Keratinocyte (primary cell): Measurements from ENCODE around the gene VANGL2. TPM values are rescaled to one million over a fixed set of nuclear protein-coding genes. Genes with fewer than 3 reads are reported as not detected.

Source experiments
- DNase-seq: peaks from one replicate; pipeline ENCODE4 v3.0.0-alpha.2; 2011; ENCODE audit warnings: low read depth, missing footprints, low spot score
- FAIRE-seq: peaks from 2 replicates; lab custom pipeline; 2011; peaks lifted over from hg19 to GRCh38; lab: Jason Lieb, UNC
- H2AFZ ChIP-seq: 2 replicates; pipeline ENCODE4 v1.6.0; 2012; ENCODE audit warnings: low read length, control low read depth, inconsistent platforms; ENCODE audit not compliant: control insufficient read depth
- H3K27ac ChIP-seq: 2 replicates; pipeline ENCODE4 v1.5.1; 2011; ENCODE audit warnings: low read length; ENCODE audit not compliant: control insufficient read depth, insufficient read depth
- H3K27me3 ChIP-seq: 3 replicates; pipeline ENCODE4 v1.6.0; 2011; ENCODE audit warnings: low read length; ENCODE audit not compliant: control insufficient read depth, insufficient read depth; ENCODE audit errors: extremely low read depth
- H3K36me3 ChIP-seq, 2 experiments: 2 replicates in 1 of 2; 3 replicates in 1 of 2; pipeline ENCODE4 v1.5.1; 2011; ENCODE audit warnings: low read length in 2 of 2, mild to moderate bottlenecking in 1 of 2; ENCODE audit not compliant: control insufficient read depth in 2 of 2, insufficient read depth in 2 of 2; ENCODE audit errors: extremely low read depth in 1 of 2
- H3K4me1 ChIP-seq: 3 replicates; pipeline ENCODE4 v1.5.1; 2011; ENCODE audit warnings: low read length; ENCODE audit not compliant: control insufficient read depth, insufficient read depth; ENCODE audit errors: extremely low read depth
- H3K4me2 ChIP-seq: 3 replicates; pipeline ENCODE4 v1.6.0; 2011; ENCODE audit warnings: low read depth, low read length; ENCODE audit not compliant: control insufficient read depth, insufficient read depth; ENCODE audit errors: extremely low read depth
- H3K4me3 ChIP-seq, 3 experiments: fragments of 200-600 bp in 1 of 3; sonication (generic) in 1 of 3; 2 replicates in 2 of 3; 3 replicates in 1 of 3; pipeline ENCODE4 v1.5.1; 2011 to 2016; ENCODE audit warnings: low read length in 3 of 3, mild to moderate bottlenecking in 3 of 3, control low read depth in 2 of 3, inconsistent platforms in 1 of 3, low read depth in 1 of 3, mixed read lengths in 1 of 3, mixed run types in 1 of 3, moderate library complexity in 1 of 3; ENCODE audit not compliant: control insufficient read depth in 2 of 3, insufficient read depth in 2 of 3; ENCODE audit errors: extremely low read depth in 1 of 3
- H3K79me2 ChIP-seq: 2 replicates; pipeline ENCODE4 v1.6.0; 2012; ENCODE audit warnings: low read length; ENCODE audit not compliant: control insufficient read depth, insufficient read depth
- H3K9ac ChIP-seq: 3 replicates; pipeline ENCODE4 v1.6.0; 2011; ENCODE audit warnings: low read length; ENCODE audit not compliant: control insufficient read depth, insufficient read depth; ENCODE audit errors: extremely low read depth
- H3K9me1 ChIP-seq: 3 replicates; pipeline ENCODE4 v1.6.0; 2011; ENCODE audit warnings: low read length; ENCODE audit not compliant: control insufficient read depth, insufficient read depth; ENCODE audit errors: extremely low read depth
- H3K9me3 ChIP-seq: 2 replicates; pipeline ENCODE4 v1.5.1; 2012; ENCODE audit warnings: low read depth, low read length; ENCODE audit not compliant: control insufficient read depth
- H4K20me1 ChIP-seq: 3 replicates; pipeline ENCODE4 v1.6.0; 2011; ENCODE audit warnings: low read length; ENCODE audit not compliant: control insufficient read depth, insufficient read depth; ENCODE audit errors: extremely low read depth
- CTCF ChIP-seq, 3 experiments: IDR thresholded peaks in 1 of 3; conservative IDR thresholded peaks in 1 of 3; optimal IDR thresholded peaks in 1 of 3; 2 replicates in 2 of 3; 3 replicates in 1 of 3; pipeline versions ENCODE3 to v1.5.1; 2011; ENCODE audit warnings: low read length in 3 of 3, mild to moderate bottlenecking in 3 of 3, moderate library complexity in 2 of 3, control low read depth in 1 of 3, inconsistent platforms in 1 of 3; ENCODE audit not compliant: insufficient read depth in 2 of 3; ENCODE audit errors: extremely low read depth in 1 of 3
- EZH2 ChIP-seq: IDR thresholded peaks from one replicate; pipeline ENCODE4 v1.6.1; 2012; ENCODE audit warnings: inconsistent platforms, mild to moderate bottlenecking, low read length, moderate library complexity
- dilution Hi-C: fragments of 300-500 bp; cut with MboI; formaldehyde crosslinking; loops from one replicate; pipeline ENCODE4 v1.7.0; 2020; ENCODE audit warnings: low sequenced_read_pairs; ENCODE audit not compliant: extremely low pct_ligation_motif_present
- polyA plus RNA-seq, 5 experiments: library from polyadenylated mRNA; depleted of rRNA in 3 of 5; stranded (reverse) in 3 of 5; stranded (forward) in 1 of 5; unstranded in 1 of 5; fragments of >200 nt; gene quantifications; 1 replicate in 1 of 5; 2 replicates in 3 of 5; 3 replicates in 1 of 5; pipeline versions ENCODE4 v1.2.1 to v1.2.3, GENCODE V29; 2011 to 2012; ENCODE audit warnings: missing spikeins in 2 of 5, low read depth in 1 of 5, low replicate concordance in 1 of 5

VANGL2 gene
- polyA plus RNA-seq, 1 donor (not counting 4 experiments of a cell fraction or from before 2014, with no cell fraction given): 10.9 TPM

- Histone ChIP-seq H3K36me3 (peaks cover 9 to 19% of the 10 kb centered on the region in 2 experiments), H3K9ac (no peak overlapping the region)
- dilution Hi-C loops: no loop called here
Measured at GRCh38 chr1:160419150-160419837, 18.9 kb downstream of the VANGL2 start.

GRCh38 chr1:160419838-160420169 lies 19.4 kb downstream of the VANGL2 start:
- no peaks in the 10 kb centered on the region for H3K79me2 ChIP-seq
- H4K20me1 ChIP-seq: no peaks in the 10 kb centered on the region
- TF ChIP-seq CTCF (optimal IDR thresholded peaks at IDR 0.05 in 1 of 3, IDR thresholded peaks at IDR 0.05 in 1 of 3, conservative IDR thresholded peaks at IDR 0.05 in 1 of 3; ENCODE audit: extremely low read depth in 1 of 3, insufficient read depth in 2 of 3, low read length in 3 of 3): no peak
- no peak for TF ChIP-seq EZH2
- peaks cover 3% of the 10 kb centered on the region for H3K9me1 ChIP-seq
- no peak overlapping the region for H3K27ac ChIP-seq
- no peaks in the 10 kb centered on the region for H3K9me3 ChIP-seq
- no peak overlapping the region for H2AFZ ChIP-seq
- DNase-seq: no peak
- peaks cover 5% of the 10 kb centered on the region for H3K4me1 ChIP-seq
- H3K4me2 ChIP-seq: no peak overlapping the region
- dilution Hi-C loops: no loop called here
- no peak for FAIRE-seq
- H3K36me3 ChIP-seq: peaks cover 9 to 22% of the 10 kb centered on the region in 2 experiments
- no peak overlapping the region for H3K9ac ChIP-seq
- no peaks in the 10 kb centered on the region for H3K27me3 ChIP-seq
- H3K4me3 ChIP-seq: no peak overlapping the region

More at GRCh38 chr1:160419150-160419837, 18.9 kb downstream of the VANGL2 start:
- H3K79me2 ChIP-seq: no peaks in the 10 kb centered on the region
- H3K27ac ChIP-seq: no peak overlapping the region
- H2AFZ ChIP-seq: no peak overlapping the region
- H3K27me3 ChIP-seq: no peaks in the 10 kb centered on the region
- H3K9me1 ChIP-seq: peaks cover 3% of the 10 kb centered on the region
- no peaks in the 10 kb centered on the region for H4K20me1 ChIP-seq
- FAIRE-seq (no peak), DNase-seq (no peak)
- H3K4me1 ChIP-seq: peaks cover 10% of the 10 kb centered on the region
- no peak overlapping the region for H3K4me2 ChIP-seq
- H3K4me3 ChIP-seq: no peak overlapping the region
- H3K9me3 ChIP-seq: no peaks in the 10 kb centered on the region
- TF ChIP-seq EZH2 (no peak), CTCF (optimal IDR thresholded peaks at IDR 0.05 in 1 of 3, IDR thresholded peaks at IDR 0.05 in 1 of 3, conservative IDR thresholded peaks at IDR 0.05 in 1 of 3; ENCODE audit: extremely low read depth in 1 of 3, insufficient read depth in 2 of 3, low read length in 3 of 3) (no peak)
